BLaER1 (cell line): ENCODE data around the gene KIF26B.

ENCODE experiments used
- H3K27ac ChIP-seq: shearing (Covaris generic); formaldehyde crosslinking; 2 replicates; pipeline ENCODE4 v1.8.1; 2022
- H3K27me3 ChIP-seq: shearing (Covaris generic); formaldehyde crosslinking; 2 replicates; pipeline ENCODE4 v1.8.1; 2022
- H3K36me3 ChIP-seq: shearing (Covaris generic); formaldehyde crosslinking; 2 replicates; pipeline ENCODE4 v1.8.1; 2022
- H3K4me1 ChIP-seq: shearing (Covaris generic); formaldehyde crosslinking; 2 replicates; pipeline ENCODE4 v1.8.1; 2022
- H3K4me2 ChIP-seq: shearing (Covaris generic); formaldehyde crosslinking; 2 replicates; pipeline ENCODE4 v1.8.1; 2022
- H3K4me3 ChIP-seq: shearing (Covaris generic); formaldehyde crosslinking; 2 replicates; pipeline ENCODE4 v1.8.1; 2022
- H3K9ac ChIP-seq: shearing (Covaris generic); formaldehyde crosslinking; 2 replicates; pipeline ENCODE4 v1.8.1; 2022
- H3K9me3 ChIP-seq: shearing (Covaris generic); formaldehyde crosslinking; 2 replicates; pipeline ENCODE4 v1.8.1; 2022
- H4K20me1 ChIP-seq: shearing (Covaris generic); formaldehyde crosslinking; 2 replicates; pipeline ENCODE4 v1.8.1; 2022
- Cebpa-rat ChIP-seq: shearing (Covaris generic); IDR thresholded peaks from 2 replicates; pipeline ENCODE4 v1.8.1; 2022

KIF26B gene

GRCh38 chr1:245166471-245166885 lies 11.7 kb downstream of the KIF26B start:
- no peaks in the 10 kb centered on the region for H3K27me3 ChIP-seq
- no peak overlapping the region for H3K4me3 ChIP-seq
- peak overlapping the region; percentile 31 for H3K4me2 ChIP-seq
- no peak for TF ChIP-seq Cebpa-rat
- no peak overlapping the region for H3K9ac ChIP-seq
- H3K36me3 ChIP-seq, result no peaks in the 10 kb centered on the region
- peaks cover 10% of the 10 kb centered on the region for H3K4me1 ChIP-seq
- no peak overlapping the region for H3K27ac ChIP-seq
- no peaks in the 10 kb centered on the region for H3K9me3 ChIP-seq
- H4K20me1 ChIP-seq, result no peaks in the 10 kb centered on the region

- H4K20me1 ChIP-seq, result no peaks in the 10 kb centered on the region
- no peaks in the 10 kb centered on the region for H3K36me3 ChIP-seq
- peaks cover 10% of the 10 kb centered on the region for H3K4me1 ChIP-seq
- no peaks in the 10 kb centered on the region for H3K9me3 ChIP-seq
- no peak for TF ChIP-seq Cebpa-rat
- no peaks in the 10 kb centered on the region for H3K27me3 ChIP-seq
- H3K27ac ChIP-seq, result no peak overlapping the region
- H3K4me3 ChIP-seq, result no peak overlapping the region
- peak overlapping the region; percentile 26 for H3K4me2 ChIP-seq
- no peak overlapping the region for H3K9ac ChIP-seq
These were observed 13.3 kb downstream of the KIF26B start for GRCh38 chr1:245168086-245168485.

- no peak overlapping the region for H3K4me3 ChIP-seq
- H4K20me1 ChIP-seq, result no peaks in the 10 kb centered on the region
- TF ChIP-seq Cebpa-rat, result no peak
- H3K4me1 ChIP-seq, result peaks cover 10% of the 10 kb centered on the region
- peak overlapping the region; percentile 54 for H3K4me2 ChIP-seq
- H3K9ac ChIP-seq, result no peak overlapping the region
- no peaks in the 10 kb centered on the region for H3K27me3 ChIP-seq
- no peaks in the 10 kb centered on the region for H3K36me3 ChIP-seq
- no peak overlapping the region for H3K27ac ChIP-seq
- no peaks in the 10 kb centered on the region for H3K9me3 ChIP-seq
These were observed 14.1 kb downstream of the KIF26B start for GRCh38 chr1:245168906-245169305.

- TF ChIP-seq Cebpa-rat, result no peak
- peaks cover 10% of the 10 kb centered on the region for H3K4me1 ChIP-seq
- no peaks in the 10 kb centered on the region for H3K36me3 ChIP-seq
- H3K9ac ChIP-seq, result no peak overlapping the region
- H3K27me3 ChIP-seq, result no peaks in the 10 kb centered on the region
- peak overlapping the region; percentile 54 for H3K4me2 ChIP-seq
- H3K4me3 ChIP-seq, result no peak overlapping the region
- H4K20me1 ChIP-seq, result no peaks in the 10 kb centered on the region
- no peaks in the 10 kb centered on the region for H3K9me3 ChIP-seq
- no peak overlapping the region for H3K27ac ChIP-seq
These were observed 14.6 kb downstream of the KIF26B start for GRCh38 chr1:245169376-245169775.

GRCh38 chr1:245172026-245172425 lies 17.2 kb downstream of the KIF26B start:
- Histone ChIP-seq H3K36me3 (no peaks in the 10 kb centered on the region), H3K9ac (no peak overlapping the region), H3K9me3 (no peaks in the 10 kb centered on the region), H4K20me1 (no peaks in the 10 kb centered on the region), H3K4me3 (no peak overlapping the region), H3K27me3 (no peaks in the 10 kb centered on the region), H3K4me1 (peaks cover 10% of the 10 kb centered on the region), H3K27ac (no peak overlapping the region), H3K4me2 (no peak overlapping the region)
- no peak for TF ChIP-seq Cebpa-rat

- no peaks in the 10 kb centered on the region for H3K9me3 ChIP-seq
- no peak overlapping the region for H3K4me3 ChIP-seq
- no peak for TF ChIP-seq Cebpa-rat
- H3K36me3 ChIP-seq, result no peaks in the 10 kb centered on the region
- H3K27me3 ChIP-seq, result no peaks in the 10 kb centered on the region
- no peak overlapping the region for H3K4me2 ChIP-seq
- H4K20me1 ChIP-seq, result no peaks in the 10 kb centered on the region
- H3K4me1 ChIP-seq, result peaks cover 10% of the 10 kb centered on the region
- no peak overlapping the region for H3K9ac ChIP-seq
- no peak overlapping the region for H3K27ac ChIP-seq
These were observed 18.0 kb downstream of the KIF26B start for GRCh38 chr1:245172829-245173228.

- Histone ChIP-seq H3K9ac (no peak overlapping the region), H3K4me2 (no peak overlapping the region), H3K27ac (no peak overlapping the region), H3K36me3 (no peaks in the 10 kb centered on the region), H3K4me1 (peaks cover 10% of the 10 kb centered on the region), H4K20me1 (no peaks in the 10 kb centered on the region), H3K4me3 (no peak overlapping the region), H3K9me3 (no peaks in the 10 kb centered on the region), H3K27me3 (no peaks in the 10 kb centered on the region)
- TF ChIP-seq Cebpa-rat, result no peak
These were observed 18.8 kb downstream of the KIF26B start for GRCh38 chr1:245173446-245174211.

GRCh38 chr1:245177071-245177900 lies 22.5 kb downstream of the KIF26B start:
- Histone ChIP-seq H4K20me1 (no peaks in the 10 kb centered on the region), H3K4me3 (no peak overlapping the region), H3K27me3 (no peaks in the 10 kb centered on the region), H3K9ac (no peak overlapping the region), H3K4me2 (no peak overlapping the region), H3K36me3 (no peaks in the 10 kb centered on the region), H3K4me1 (peaks cover 24% of the 10 kb centered on the region), H3K27ac (no peak overlapping the region), H3K9me3 (no peaks in the 10 kb centered on the region)
- no peak for TF ChIP-seq Cebpa-rat

- Histone ChIP-seq H3K27ac (0 out of 2 replicates have a peak overlapping the region, but pooled peaks have one; percentile 15), H4K20me1 (no peaks in the 10 kb centered on the region), H3K36me3 (no peaks in the 10 kb centered on the region), H3K9me3 (no peaks in the 10 kb centered on the region), H3K9ac (no peak overlapping the region), H3K4me2 (peak overlapping the region; percentile 71), H3K4me1 (peaks cover 24% of the 10 kb centered on the region), H3K27me3 (no peaks in the 10 kb centered on the region), H3K4me3 (no peak overlapping the region)
- no peak for TF ChIP-seq Cebpa-rat
These were observed 24.9 kb downstream of the KIF26B start for GRCh38 chr1:245179706-245180105.
